ENCODE measurements around the gene PLET1.

Gene PLET1

GRCh38 chr11:112285841-112286311, 25.2 kb upstream of the PLET1 start:
- TF ChIP-seq ZFX (IDR thresholded peaks at IDR 0.05; ENCODE audit: borderline replicate concordance): no peak
- TF ChIP-seq CTCF (IDR thresholded peaks at IDR 0.05): no peak
- H3K27ac ChIP-seq: no peak overlapping the region

GRCh38 chr11:112281726-112282125, 21.1 kb upstream of the PLET1 start:
- no peak overlapping the region for H3K27ac ChIP-seq
- TF ChIP-seq ZFX (IDR thresholded peaks at IDR 0.05; ENCODE audit: borderline replicate concordance): no peak
- no peak for TF ChIP-seq CTCF (IDR thresholded peaks at IDR 0.05)

- H3K27ac ChIP-seq: no peak overlapping the region
- TF ChIP-seq ZFX (IDR thresholded peaks at IDR 0.05; ENCODE audit: borderline replicate concordance) (no peak), CTCF (IDR thresholded peaks at IDR 0.05) (peak; percentile 67)
Measured at GRCh38 chr11:112280268-112281126, 19.8 kb upstream of the PLET1 start.

- no peak overlapping the region for H3K27ac ChIP-seq
- TF ChIP-seq CTCF (IDR thresholded peaks at IDR 0.05) (peak; percentile 79), ZFX (IDR thresholded peaks at IDR 0.05; ENCODE audit: borderline replicate concordance) (no peak)
Measured at GRCh38 chr11:112279901-112280267, 19.2 kb upstream of the PLET1 start.

GRCh38 chr11:112278803-112279202, 18.1 kb upstream of the PLET1 start:
- no peak overlapping the region for H3K27ac ChIP-seq
- no peak for TF ChIP-seq ZFX (IDR thresholded peaks at IDR 0.05; ENCODE audit: borderline replicate concordance)
- TF ChIP-seq CTCF (IDR thresholded peaks at IDR 0.05): no peak

GRCh38 chr11:112277941-112278340, 17.3 kb upstream of the PLET1 start:
- no peak for TF ChIP-seq ZFX (IDR thresholded peaks at IDR 0.05; ENCODE audit: borderline replicate concordance)
- TF ChIP-seq CTCF (IDR thresholded peaks at IDR 0.05): no peak
- H3K27ac ChIP-seq: no peak overlapping the region

GRCh38 chr11:112277029-112277428, 16.4 kb upstream of the PLET1 start:
- no peak for TF ChIP-seq CTCF (IDR thresholded peaks at IDR 0.05)
- TF ChIP-seq ZFX (IDR thresholded peaks at IDR 0.05; ENCODE audit: borderline replicate concordance): no peak
- H3K27ac ChIP-seq: no peak overlapping the region

All from 22Rv1 (cell line).